Measurements from ENCODE around the gene TIMELESS.

- no peak for TF ChIP-seq CTCF (IDR thresholded peaks at IDR 0.05)
- TF ChIP-seq POLR2AphosphoS5 (IDR thresholded peaks at IDR 0.05): no peak
- no peak for TF ChIP-seq POLR2A (IDR thresholded peaks at IDR 0.05)
Observed at GRCh38 chr12:56385873-56386272, 63.4 kb downstream of the TIMELESS start.

Data from gastroesophageal sphincter (tissue), 3 donors.